Effector memory CD4-positive, alpha-beta T cell (primary cell): ENCODE data around the gene RARB.

ENCODE experiments used
- DNase-seq, 3 donors: peaks; one replicate each; pipeline ENCODE4 v3.0.0-alpha.2; 2020
- H3K27ac ChIP-seq: 2 replicates; pipeline ENCODE4 v1.7.0; 2013; ENCODE audit warnings: mild to moderate bottlenecking, low read length, moderate library complexity; ENCODE audit not compliant: insufficient read depth, poor library complexity, severe bottlenecking
- H3K27me3 ChIP-seq: replicated peaks from 2 replicates; pipeline ENCODE4 v1.7.0; 2013; ENCODE audit warnings: mild to moderate bottlenecking, low read length; ENCODE audit not compliant: insufficient read depth, control insufficient read depth, poor library complexity, severe bottlenecking
- H3K36me3 ChIP-seq: 2 replicates; pipeline ENCODE4 v1.7.0; 2013; ENCODE audit warnings: mild to moderate bottlenecking, low read length, moderate library complexity; ENCODE audit not compliant: control insufficient read depth, insufficient read depth
- H3K4me1 ChIP-seq: 2 replicates; pipeline ENCODE4 v1.7.0; 2013; ENCODE audit warnings: low read length, mild to moderate bottlenecking; ENCODE audit not compliant: control insufficient read depth, insufficient read depth, poor library complexity, severe bottlenecking
- H3K4me3 ChIP-seq: 2 replicates; pipeline ENCODE4 v1.7.0; 2013; ENCODE audit warnings: low read length, low read depth, mild to moderate bottlenecking; ENCODE audit not compliant: insufficient read depth, poor library complexity, severe bottlenecking
- H3K9me3 ChIP-seq: 2 replicates; pipeline ENCODE4 v1.7.0; 2013; ENCODE audit warnings: mild to moderate bottlenecking, low read length, moderate library complexity; ENCODE audit not compliant: control insufficient read depth
- total RNA-seq, 3 donors: gene quantifications; one replicate each; lab custom pipeline; 2026; lab: John Stamatoyannopoulos, UW

Gene RARB
- total RNA-seq, result 0 reads per million in 3 donors

GRCh38 chr3:25427942-25428788 is at the start of gene RARB:
RARB (plus strand) TSS chr3:25428263; CDS start chr3:25428732, 469 bp downstream.
- DNase-seq, result no peak
- no peak within 1 kb of the TSS for H3K27ac ChIP-seq

GRCh38 chr3:25378786-25379311 is 49.2 kb upstream of the RARB start:
- no peaks in the 10 kb centered on the region for H3K4me1 ChIP-seq
- no peak overlapping the region for H3K27ac ChIP-seq
- no peaks in the 10 kb centered on the region for H3K36me3 ChIP-seq
- no peaks in the 10 kb centered on the region for H3K27me3 ChIP-seq
- H3K4me3 ChIP-seq, result no peak overlapping the region
- no peaks in the 10 kb centered on the region for H3K9me3 ChIP-seq
- DNase-seq, result no peak

More at GRCh38 chr3:25427942-25428788, at the start of gene RARB:
- Histone ChIP-seq H3K4me1 (no peaks in the 10 kb centered on the region), H3K9me3 (no peaks in the 10 kb centered on the region), H3K36me3 (no peaks in the 10 kb centered on the region), H3K4me3 (no peak within 1 kb of the TSS), H3K27me3 (no peaks in the 10 kb centered on the region)

GRCh38 chr3:25380222-25380739 is 47.8 kb upstream of the RARB start:
- H3K4me1 ChIP-seq, result no peaks in the 10 kb centered on the region
- H3K27ac ChIP-seq, result no peak overlapping the region
- H3K9me3 ChIP-seq, result no peaks in the 10 kb centered on the region
- no peak overlapping the region for H3K4me3 ChIP-seq
- H3K27me3 ChIP-seq, result no peaks in the 10 kb centered on the region
- no peak for DNase-seq
- no peaks in the 10 kb centered on the region for H3K36me3 ChIP-seq

DNA sequence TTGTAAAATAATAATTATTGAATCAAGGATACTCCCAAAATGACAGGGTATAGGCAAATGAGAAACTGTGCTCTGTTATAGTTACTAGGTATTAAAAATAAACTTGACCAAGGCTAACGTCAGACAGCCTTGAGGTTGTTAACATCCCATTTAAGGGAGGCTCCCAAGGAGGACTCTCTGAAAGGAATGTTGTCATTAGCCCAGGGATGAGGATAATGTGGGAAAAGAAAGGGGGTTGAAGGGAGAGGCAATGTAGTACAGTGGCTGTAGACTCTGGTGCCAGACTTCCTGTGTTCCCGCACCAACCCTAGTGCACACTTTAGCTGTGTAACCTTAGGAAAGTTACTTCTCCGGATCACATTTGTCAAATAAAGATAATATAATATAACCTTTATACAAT is 47.0 kb upstream of the RARB start:
- no peak for DNase-seq
- Histone ChIP-seq H3K27me3 (no peaks in the 10 kb centered on the region), H3K36me3 (no peaks in the 10 kb centered on the region), H3K4me3 (no peak overlapping the region), H3K9me3 (no peaks in the 10 kb centered on the region), H3K4me1 (no peaks in the 10 kb centered on the region), H3K27ac (no peak overlapping the region)

DNA sequence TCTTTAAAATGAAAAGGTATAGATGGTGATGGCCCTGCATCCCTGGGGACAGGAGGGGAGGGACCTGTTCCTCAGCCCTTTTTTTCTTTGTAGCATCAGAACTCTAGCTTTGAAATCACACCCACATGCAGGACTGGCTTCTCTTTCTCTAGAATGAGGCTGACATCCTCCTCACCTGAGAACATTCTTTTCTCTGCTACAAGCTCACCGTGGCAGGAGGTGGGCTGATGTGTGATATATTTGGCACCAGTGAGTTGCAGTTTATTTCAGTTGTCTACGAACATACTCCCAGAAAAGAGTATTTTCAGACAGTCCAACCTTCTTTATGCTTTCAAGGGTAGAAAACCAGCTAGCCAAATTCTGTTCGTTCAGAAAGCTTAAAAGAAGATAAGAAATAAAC is 43.6 kb upstream of the RARB start:
- Histone ChIP-seq H3K4me1 (no peaks in the 10 kb centered on the region), H3K27me3 (no peaks in the 10 kb centered on the region), H3K27ac (no peak overlapping the region), H3K36me3 (no peaks in the 10 kb centered on the region), H3K9me3 (no peaks in the 10 kb centered on the region), H3K4me3 (no peak overlapping the region)
- DNase-seq, result no peak

DNA sequence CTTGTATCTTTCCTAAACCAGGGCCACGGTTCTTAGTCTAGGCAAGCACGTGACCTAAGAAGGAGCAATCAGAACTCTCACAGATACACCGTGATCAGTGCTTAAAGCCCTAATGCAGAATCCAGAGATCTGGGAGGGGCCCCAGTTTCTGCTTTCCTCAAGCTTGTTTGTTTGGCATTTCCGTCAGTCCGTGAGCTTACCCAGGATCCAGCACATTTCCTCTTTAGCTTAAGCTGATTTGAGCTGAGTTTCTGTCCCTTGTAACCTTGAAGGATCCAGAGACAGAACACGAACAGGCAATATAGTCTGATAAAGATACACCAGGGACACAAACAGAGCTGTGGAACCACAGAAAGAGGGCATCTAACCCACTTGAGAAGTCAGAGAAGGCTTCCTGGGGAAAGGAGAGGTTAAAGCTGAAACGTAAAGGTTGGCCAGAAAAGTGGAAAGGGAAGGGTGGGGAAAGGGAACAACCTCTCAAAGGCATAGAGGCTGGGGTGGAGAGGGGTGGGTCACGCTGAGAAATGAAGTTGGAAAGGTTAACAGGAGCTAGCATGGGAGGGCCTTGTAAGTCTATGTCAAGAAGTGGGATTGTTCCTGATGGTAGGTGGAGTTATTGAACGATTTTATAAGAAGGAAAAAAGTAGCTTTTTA is 42.1 kb upstream of the RARB start:
- Histone ChIP-seq H3K27me3 (no peaks in the 10 kb centered on the region), H3K4me3 (no peak overlapping the region), H3K4me1 (no peaks in the 10 kb centered on the region), H3K9me3 (no peaks in the 10 kb centered on the region), H3K27ac (no peak overlapping the region), H3K36me3 (no peaks in the 10 kb centered on the region)
- DNase-seq, result no peak

DNA sequence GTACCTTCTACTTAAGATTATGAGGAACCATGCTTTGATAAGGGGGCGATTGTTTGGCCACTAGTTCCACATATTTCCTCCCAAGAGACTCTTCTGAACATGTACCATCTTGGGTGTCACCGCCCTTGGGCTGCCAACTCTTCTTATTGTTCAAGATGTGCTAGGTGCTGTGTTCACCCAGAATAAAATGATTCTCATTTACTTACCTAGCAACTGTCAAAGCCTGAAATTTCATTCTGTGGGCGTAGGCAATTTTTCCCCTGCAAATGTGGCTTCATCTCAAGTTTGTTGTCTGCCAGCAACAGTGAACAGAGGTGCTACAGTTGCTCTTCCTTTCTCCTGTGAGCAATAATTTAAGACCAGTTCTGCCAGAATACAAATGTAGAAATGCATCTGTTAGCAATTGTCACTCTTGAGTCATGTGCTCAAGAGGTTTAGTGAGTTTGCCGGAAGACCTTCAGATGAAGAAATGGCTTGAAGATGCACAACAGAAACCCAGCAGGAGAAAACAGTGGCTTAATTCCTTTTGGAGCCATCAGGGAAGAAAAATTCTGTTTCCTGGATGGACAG is 41.3 kb upstream of the RARB start:
- H3K27me3 ChIP-seq, result no peaks in the 10 kb centered on the region
- no peak for DNase-seq
- no peaks in the 10 kb centered on the region for H3K36me3 ChIP-seq
- H3K9me3 ChIP-seq, result no peaks in the 10 kb centered on the region
- H3K4me3 ChIP-seq, result no peak overlapping the region
- H3K27ac ChIP-seq, result no peak overlapping the region
- H3K4me1 ChIP-seq, result no peaks in the 10 kb centered on the region

- Histone ChIP-seq H3K4me3 (no peak overlapping the region), H3K9me3 (no peaks in the 10 kb centered on the region), H3K27ac (no peak overlapping the region), H3K36me3 (no peaks in the 10 kb centered on the region), H3K27me3 (no peaks in the 10 kb centered on the region), H3K4me1 (no peaks in the 10 kb centered on the region)
- no peak for DNase-seq
Measured at GRCh38 chr3:25390605-25391004, 37.5 kb upstream of the RARB start.

DNA sequence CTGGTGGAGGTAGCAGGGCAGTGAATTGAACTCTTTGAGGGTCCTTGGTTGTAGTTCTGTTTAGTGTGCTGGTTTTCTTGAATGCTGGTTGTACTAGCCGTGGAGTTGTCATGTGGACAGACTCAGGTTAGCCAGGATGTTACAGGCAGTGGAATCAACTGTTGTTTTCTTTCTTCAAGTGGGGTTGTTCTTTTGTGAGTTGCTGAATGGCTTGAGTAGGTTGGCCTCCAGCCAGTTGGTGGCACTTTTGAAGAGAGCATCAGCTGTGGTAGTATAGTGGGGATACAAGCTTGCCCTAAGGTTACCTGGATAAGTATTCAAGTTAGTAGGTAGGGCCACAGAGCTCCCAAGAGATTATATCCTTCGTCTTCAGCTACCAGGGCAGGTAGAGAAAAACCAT is 31.8 kb upstream of the RARB start:
- Histone ChIP-seq H3K9me3 (no peaks in the 10 kb centered on the region), H3K4me3 (no peak overlapping the region), H3K4me1 (no peaks in the 10 kb centered on the region), H3K36me3 (no peaks in the 10 kb centered on the region), H3K27ac (no peak overlapping the region), H3K27me3 (no peaks in the 10 kb centered on the region)
- no peak for DNase-seq
